DOHH2 (cell line): ENCODE data around the gene NPM1.

ENCODE experiments used
- EZH2phosphoT487 ChIP-seq: fragments of 200-600 bp; sonication (generic); IDR thresholded peaks from 2 replicates; pipeline ENCODE4 v1.6.1; 2017; ENCODE audit warnings: borderline replicate concordance, mild to moderate bottlenecking, antibody characterized with exemption, low read length, moderate library complexity, mixed read lengths
- TF ChIP-seq, protein P1 (sequence below): fragments of 200-600 bp; sonication (generic); IDR thresholded peaks from one replicate; pipeline ENCODE4 v1.5.1; 2014; ENCODE audit warnings: antibody characterized with exemption, mild to moderate bottlenecking, low read depth, low read length; ENCODE audit not compliant: poor library complexity, severe bottlenecking

DNA sequence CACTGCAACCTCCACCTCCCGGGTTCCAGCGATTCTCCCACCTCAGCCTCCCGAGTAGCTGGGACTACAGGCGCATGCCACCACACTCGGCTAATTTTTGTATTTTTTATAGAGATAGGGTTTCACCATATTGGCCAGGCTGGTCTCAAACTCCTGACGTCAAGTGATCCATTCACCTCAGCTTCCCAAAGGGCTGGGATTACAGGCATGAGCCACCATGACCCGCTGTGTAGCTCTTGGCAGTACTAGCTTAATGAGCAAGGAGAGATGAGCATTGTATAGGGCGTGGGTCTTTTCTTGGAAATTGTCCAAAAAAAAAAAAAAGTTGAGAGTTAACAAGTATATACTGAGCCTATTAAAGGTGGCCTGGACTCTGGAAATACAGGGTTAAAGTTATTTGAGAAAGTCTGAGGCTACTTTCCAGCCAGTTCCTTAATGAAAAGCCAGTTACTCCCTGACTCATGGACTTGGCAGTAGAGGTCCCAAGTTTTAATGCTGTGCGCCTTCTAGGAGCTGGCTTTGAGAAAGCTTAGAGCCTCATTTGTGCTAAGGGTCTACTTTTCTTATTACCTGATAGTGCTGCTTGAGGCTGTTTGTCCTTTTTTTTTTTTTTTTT, 27.6 kb downstream of the NPM1 start:
- TF ChIP-seq, protein P1, sequence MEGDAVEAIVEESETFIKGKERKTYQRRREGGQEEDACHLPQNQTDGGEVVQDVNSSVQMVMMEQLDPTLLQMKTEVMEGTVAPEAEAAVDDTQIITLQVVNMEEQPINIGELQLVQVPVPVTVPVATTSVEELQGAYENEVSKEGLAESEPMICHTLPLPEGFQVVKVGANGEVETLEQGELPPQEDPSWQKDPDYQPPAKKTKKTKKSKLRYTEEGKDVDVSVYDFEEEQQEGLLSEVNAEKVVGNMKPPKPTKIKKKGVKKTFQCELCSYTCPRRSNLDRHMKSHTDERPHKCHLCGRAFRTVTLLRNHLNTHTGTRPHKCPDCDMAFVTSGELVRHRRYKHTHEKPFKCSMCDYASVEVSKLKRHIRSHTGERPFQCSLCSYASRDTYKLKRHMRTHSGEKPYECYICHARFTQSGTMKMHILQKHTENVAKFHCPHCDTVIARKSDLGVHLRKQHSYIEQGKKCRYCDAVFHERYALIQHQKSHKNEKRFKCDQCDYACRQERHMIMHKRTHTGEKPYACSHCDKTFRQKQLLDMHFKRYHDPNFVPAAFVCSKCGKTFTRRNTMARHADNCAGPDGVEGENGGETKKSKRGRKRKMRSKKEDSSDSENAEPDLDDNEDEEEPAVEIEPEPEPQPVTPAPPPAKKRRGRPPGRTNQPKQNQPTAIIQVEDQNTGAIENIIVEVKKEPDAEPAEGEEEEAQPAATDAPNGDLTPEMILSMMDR: no peak
- no peak for TF ChIP-seq EZH2phosphoT487
